A673 (cell line): ENCODE data around the gene STIMATE.

ENCODE experiments used
- CTCF ChIP-seq: fragments of 300-800, 200-600 bp; sonication (generic); conservative IDR thresholded peaks from 2 replicates; pipeline ENCODE4 v1.5.1; 2017; ENCODE audit warnings: low read depth, mild to moderate bottlenecking, antibody characterized with exemption, low read length, moderate library complexity, mixed read lengths
- EZH2 ChIP-seq: fragments of 200-600 bp; sonication (generic); IDR thresholded peaks from 2 replicates; pipeline ENCODE4 v1.6.1; 2017; ENCODE audit warnings: borderline replicate concordance, low read depth, mild to moderate bottlenecking, mixed read lengths, antibody characterized with exemption, low read length; ENCODE audit not compliant: poor library complexity, severe bottlenecking

GRCh38 chr3:52839892-52840545 lies 57.3 kb downstream of the STIMATE start:
- TF ChIP-seq CTCF (no peak), EZH2 (no peak)
